ENCODE measurements around the gene MAP2K2. TPM values are rescaled to one million over a fixed set of nuclear protein-coding genes. Genes with fewer than 3 reads are reported as not detected.

Gene MAP2K2
- total and polyA plus RNA-seq, 2 donors (not counting 3 experiments of a cell fraction or from before 2014, with no cell fraction given) = 126 to 171 TPM

GRCh38 chr19:4138445-4138844, 14.5 kb upstream of the MAP2K2 start:
- no peaks in the 10 kb centered on the region for H3K79me2 ChIP-seq (ENCODE audit: control insufficient read depth, insufficient read depth, low read length)
- no peaks in the 10 kb centered on the region for H3K4me1 ChIP-seq (ENCODE audit: control insufficient read depth, extremely low read depth, insufficient read depth, low read length)
- no peaks in the 10 kb centered on the region for H3K9me3 ChIP-seq (replicated peaks; ENCODE audit: control insufficient read depth, insufficient read depth, low read length)
- no peak overlapping the region for H3K27ac ChIP-seq (ENCODE audit: insufficient read depth, low read depth, low read length)
- no peaks in the 10 kb centered on the region for H4K20me1 ChIP-seq (replicated peaks; ENCODE audit: control insufficient read depth, extremely low read depth, insufficient read depth, low read length)
- dilution Hi-C loops (cut with MboI; ENCODE audit: extremely low pct_ligation_motif_present, low sequenced_read_pairs) (no loop called here), intact Hi-C loops (cut with micrococcal nuclease) (loop anchor here (2.0 kb wide), 1 partner anchor 72 kb away; the partner anchor contains the start of gene ZBTB7A)
- no peak for TF ChIP-seq MAX (IDR thresholded peaks at IDR 0.05; ENCODE audit: insufficient read depth, insufficient read length)
- H3K4me2 ChIP-seq (ENCODE audit: insufficient read depth, low read length) = no peak overlapping the region
- POLR2A ChIA-PET = no interaction called here
- DNase-seq (ENCODE audit: low read depth, low spot score) (no peak), FAIRE-seq (no peak)
- no peaks in the 10 kb centered on the region for H3K9me1 ChIP-seq (replicated peaks; ENCODE audit: control insufficient read depth, extremely low read depth, insufficient read depth, low read length)
- H2AFZ ChIP-seq (ENCODE audit: low read depth, low read length) = no peak overlapping the region
- H3K27me3 ChIP-seq (ENCODE audit: control insufficient read depth in 2 of 2, insufficient read depth in 2 of 2, low read length in 2 of 2) = peaks cover 0 to 3% of the 10 kb centered on the region in 2 experiments
- no peak overlapping the region for H3K4me3 ChIP-seq (replicated peaks in 1 of 3; ENCODE audit: insufficient read depth in 1 of 3, low read depth in 1 of 3, low read length in 3 of 3)
- CTCF ChIA-PET = interaction anchor here (3.0 kb wide), 1 partner anchor 14 kb away, joined by 51 read pairs; the partner anchor contains the start of gene CREB3L3
- H3K36me3 ChIP-seq (ENCODE audit: control insufficient read depth in 2 of 2, extremely low read depth in 1 of 2, insufficient read depth in 2 of 2, low read length in 2 of 2) = no peaks in the 10 kb centered on the region
- no peak overlapping the region for H3K9ac ChIP-seq (replicated peaks; ENCODE audit: extremely low read depth, insufficient read depth, low read length)
- no TSS peak for BruUV-seq (replicated peaks)

GRCh38 chr19:4136680-4137088, 12.8 kb upstream of the MAP2K2 start:
- intact Hi-C loops (cut with micrococcal nuclease) = no loop called here
- no peaks in the 10 kb centered on the region for H3K36me3 ChIP-seq (ENCODE audit: control insufficient read depth in 2 of 2, extremely low read depth in 1 of 2, insufficient read depth in 2 of 2, low read length in 2 of 2)
- H3K4me3 ChIP-seq (replicated peaks in 1 of 3; ENCODE audit: insufficient read depth in 1 of 3, low read depth in 1 of 3, low read length in 3 of 3) = no peak overlapping the region
- H2AFZ ChIP-seq (ENCODE audit: low read depth, low read length) = no peak overlapping the region
- no peak for TF ChIP-seq MAX (IDR thresholded peaks at IDR 0.05; ENCODE audit: insufficient read depth, insufficient read length)
- TF ChIP-seq GATA2 (IDR thresholded peaks at IDR 0.05; ENCODE audit: insufficient read depth, insufficient read length, low read depth, low read length) = no peak
- TF ChIP-seq POLR2AphosphoS5 (IDR thresholded peaks at IDR 0.05; ENCODE audit: insufficient read depth, low read depth, low read length) = no peak
- no peak for TF ChIP-seq POLR2A (IDR thresholded peaks at IDR 0.05; ENCODE audit: low read depth, low read length)
- no peak for TF ChIP-seq MYC (IDR thresholded peaks at IDR 0.05; ENCODE audit: low read depth, low read length)
- TF ChIP-seq EZH2 (IDR thresholded peaks at IDR 0.05; ENCODE audit: borderline replicate concordance, low read depth, low read length, severe bottlenecking) = no peak
- no peak for TF ChIP-seq CTCF (IDR thresholded peaks at IDR 0.05; ENCODE audit: extremely low read depth in 1 of 2, insufficient read depth in 1 of 2, low read depth in 1 of 2, low read length in 2 of 2)
- TF ChIP-seq JUN (IDR thresholded peaks at IDR 0.05; ENCODE audit: borderline replicate concordance, insufficient read depth, insufficient read length, low read depth) = no peak
- no peak for TF ChIP-seq FOS (IDR thresholded peaks at IDR 0.05; ENCODE audit: borderline replicate concordance, insufficient read depth, low read length)
- ChIA-PET CTCF (no interaction called here), POLR2A (no interaction called here)
- no peak overlapping the region for H3K27ac ChIP-seq (ENCODE audit: insufficient read depth, low read depth, low read length)
- no peaks in the 10 kb centered on the region for H3K9me3 ChIP-seq (replicated peaks; ENCODE audit: control insufficient read depth, insufficient read depth, low read length)
- H3K79me2 ChIP-seq (ENCODE audit: control insufficient read depth, insufficient read depth, low read length) = no peaks in the 10 kb centered on the region
- H3K9me1 ChIP-seq (replicated peaks; ENCODE audit: control insufficient read depth, extremely low read depth, insufficient read depth, low read length) = no peaks in the 10 kb centered on the region
- H3K4me1 ChIP-seq (ENCODE audit: control insufficient read depth, extremely low read depth, insufficient read depth, low read length) = no peaks in the 10 kb centered on the region
- FAIRE-seq (no peak), DNase-seq (ENCODE audit: low read depth, low spot score) (no peak)
- dilution Hi-C loops (cut with MboI; ENCODE audit: extremely low pct_ligation_motif_present, low sequenced_read_pairs) = no loop called here
- no peak overlapping the region for H3K9ac ChIP-seq (replicated peaks; ENCODE audit: extremely low read depth, insufficient read depth, low read length)
- H3K27me3 ChIP-seq (ENCODE audit: control insufficient read depth in 2 of 2, insufficient read depth in 2 of 2, low read length in 2 of 2) = peaks cover 0 to 3% of the 10 kb centered on the region in 2 experiments
- no TSS peak for BruUV-seq (replicated peaks)
- no peak overlapping the region for H3K4me2 ChIP-seq (ENCODE audit: insufficient read depth, low read length)
- no peaks in the 10 kb centered on the region for H4K20me1 ChIP-seq (replicated peaks; ENCODE audit: control insufficient read depth, extremely low read depth, insufficient read depth, low read length)

Data from endothelial cell of umbilical vein (primary cell).